Transverse colon (tissue), 4 donors: Measurements from ENCODE around the gene PHYKPL.

ENCODE experiments used
- EP300 ChIP-seq: sonication (generic); formaldehyde crosslinking; IDR thresholded peaks from one replicate; pipeline ENCODE4 v1.6.1; 2017; ENCODE audit warnings: antibody characterized with exemption, low read depth
- POLR2A ChIP-seq: fragments of 450-650 bp; IDR thresholded peaks from one replicate; pipeline ENCODE4 v1.6.1; 2016; ENCODE audit warnings: antibody characterized with exemption, mild to moderate bottlenecking, moderate library complexity
- POLR2AphosphoS5 ChIP-seq, 3 donors: sonication (generic); formaldehyde crosslinking; IDR thresholded peaks; one replicate each; pipeline ENCODE4 v1.6.1; 2016; ENCODE audit warnings: antibody characterized with exemption in 3 of 3
- TF ChIP-seq, protein P1 (sequence below), 5 experiments: fragments of 200-600 bp in 3 of 5; fragments of 450-650 bp in 2 of 5; sonication (generic) in 3 of 5; IDR thresholded peaks; 1 replicate in 2 of 5; 2 replicates in 3 of 5; pipeline ENCODE4 v1.5.1; 2016 to 2017; ENCODE audit warnings: antibody characterized with exemption in 5 of 5, inconsistent platforms in 3 of 5, mild to moderate bottlenecking in 2 of 5, moderate library complexity in 1 of 5

DNA sequence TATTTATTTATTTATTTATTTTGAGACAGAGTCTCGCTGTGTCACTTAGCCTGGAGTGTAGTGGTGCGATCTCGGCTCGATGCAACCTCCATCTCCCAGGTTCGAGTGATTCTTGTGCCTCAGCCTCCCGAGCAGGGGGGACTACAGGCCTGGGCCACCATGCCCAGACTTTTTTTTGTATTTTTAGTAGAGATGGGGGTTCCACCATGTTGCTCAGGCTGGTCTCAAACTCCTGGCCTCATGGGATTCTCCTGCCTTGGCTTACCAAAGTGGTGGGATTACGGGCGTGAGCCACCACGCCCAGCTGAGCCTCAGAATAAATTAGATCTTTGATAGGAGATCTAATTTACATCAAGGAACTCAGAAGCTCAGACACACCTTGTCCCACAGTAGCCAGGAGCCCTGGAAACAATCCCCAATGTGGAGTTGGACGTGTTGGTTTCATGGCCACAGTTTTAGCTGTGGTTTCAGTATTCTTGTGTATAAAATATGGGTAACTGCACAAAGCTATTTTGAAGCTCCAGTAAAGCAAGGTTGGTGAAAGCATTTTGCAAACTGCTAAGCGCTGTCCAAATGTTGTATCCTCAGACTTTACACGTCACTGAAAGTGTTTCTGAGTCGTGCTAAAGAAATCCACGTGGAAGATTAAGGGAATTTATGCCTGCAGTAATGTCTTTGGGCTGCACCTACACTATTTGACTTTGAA, 31.2 kb downstream of the PHYKPL start:
- TF ChIP-seq, protein P1, sequence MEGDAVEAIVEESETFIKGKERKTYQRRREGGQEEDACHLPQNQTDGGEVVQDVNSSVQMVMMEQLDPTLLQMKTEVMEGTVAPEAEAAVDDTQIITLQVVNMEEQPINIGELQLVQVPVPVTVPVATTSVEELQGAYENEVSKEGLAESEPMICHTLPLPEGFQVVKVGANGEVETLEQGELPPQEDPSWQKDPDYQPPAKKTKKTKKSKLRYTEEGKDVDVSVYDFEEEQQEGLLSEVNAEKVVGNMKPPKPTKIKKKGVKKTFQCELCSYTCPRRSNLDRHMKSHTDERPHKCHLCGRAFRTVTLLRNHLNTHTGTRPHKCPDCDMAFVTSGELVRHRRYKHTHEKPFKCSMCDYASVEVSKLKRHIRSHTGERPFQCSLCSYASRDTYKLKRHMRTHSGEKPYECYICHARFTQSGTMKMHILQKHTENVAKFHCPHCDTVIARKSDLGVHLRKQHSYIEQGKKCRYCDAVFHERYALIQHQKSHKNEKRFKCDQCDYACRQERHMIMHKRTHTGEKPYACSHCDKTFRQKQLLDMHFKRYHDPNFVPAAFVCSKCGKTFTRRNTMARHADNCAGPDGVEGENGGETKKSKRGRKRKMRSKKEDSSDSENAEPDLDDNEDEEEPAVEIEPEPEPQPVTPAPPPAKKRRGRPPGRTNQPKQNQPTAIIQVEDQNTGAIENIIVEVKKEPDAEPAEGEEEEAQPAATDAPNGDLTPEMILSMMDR (IDR thresholded peaks at IDR 0.05) = no peak
- no peak for TF ChIP-seq POLR2AphosphoS5 (IDR thresholded peaks at IDR 0.05)
- no peak for TF ChIP-seq POLR2A
- TF ChIP-seq EP300 = no peak
